NOMO-1 treated with dmso at 0.1 percent for 144 hours (cell line): Measurements from ENCODE around the gene TEX35.
A peak's percentile ranks its signal among the peaks of the same experiment; 100 is the strongest.

Experiments
- DNase-seq: peaks from one replicate; lab custom pipeline; 2025; ENCODE audit not compliant: unreplicated experiment; lab: John Stamatoyannopoulos, UW

Gene TEX35

GRCh38 chr1:178516110-178516509 is 3.2 kb downstream of the TEX35 start:
- DNase-seq: no peak

GRCh38 chr1:178518894-178519293 is 6.0 kb downstream of the TEX35 start:
- DNase-seq: no peak

GRCh38 chr1:178520803-178521202 is 7.9 kb downstream of the TEX35 start:
- DNase-seq: no peak

GRCh38 chr1:178521241-178521640 is 8.3 kb downstream of the TEX35 start:
- no peak for DNase-seq

GRCh38 chr1:178527117-178527516 is 14.2 kb downstream of the TEX35 start:
- DNase-seq: no peak

GRCh38 chr1:178528228-178528952 is 15.5 kb downstream of the TEX35 start:
- no peak for DNase-seq

GRCh38 chr1:178528953-178529335 is 16.0 kb downstream of the TEX35 start:
- DNase-seq: no peak

GRCh38 chr1:178529364-178530036 is 16.6 kb downstream of the TEX35 start:
- DNase-seq: no peak

GRCh38 chr1:178530037-178530402 is 17.1 kb downstream of the TEX35 start:
- no peak for DNase-seq

- no peak for DNase-seq
Measured at GRCh38 chr1:178530502-178530901, 17.6 kb downstream of the TEX35 start.

GRCh38 chr1:178531887-178532286 is 19.0 kb downstream of the TEX35 start:
- no peak for DNase-seq

GRCh38 chr1:178532392-178532791 is 19.5 kb downstream of the TEX35 start:
- peak; percentile 2 for DNase-seq

- no peak for DNase-seq
Measured at GRCh38 chr1:178533121-178533946, 20.4 kb downstream of the TEX35 start.

GRCh38 chr1:178534137-178534868 is 21.4 kb downstream of the TEX35 start:
- DNase-seq: no peak

- no peak for DNase-seq
Measured at GRCh38 chr1:178536329-178536728, 23.4 kb downstream of the TEX35 start.

- no peak for DNase-seq
Measured at GRCh38 chr1:178536844-178537371, 24.0 kb downstream of the TEX35 start.

GRCh38 chr1:178537382-178538090 is 24.6 kb downstream of the TEX35 start:
- DNase-seq: no peak

- DNase-seq: no peak
Measured at GRCh38 chr1:178538192-178538916, 25.4 kb downstream of the TEX35 start.

GRCh38 chr1:178539291-178539690 is 26.4 kb downstream of the TEX35 start:
- DNase-seq: no peak

GRCh38 chr1:178540204-178540603 is 27.3 kb downstream of the TEX35 start:
- DNase-seq: no peak
